T-helper 1 cell treated with Interleukin-12 subunit alpha and Interleukin-12 subunit beta and Interleukin-4 antibody, amounts not matched to agents 30 μg/mL and 1 μg/mL, for 36 hours (primary cell): ENCODE results near the gene RAB12.

Experiments
- H3K27ac Mint-ChIP-seq: one replicate; pipeline ENCODE4 v1.8.0; 2021; ENCODE audit warnings: mild to moderate bottlenecking, mixed read lengths
- H3K27me3 Mint-ChIP-seq: one replicate; pipeline ENCODE4 v1.8.0; 2021; ENCODE audit warnings: low read depth, mixed read lengths
- H3K36me3 Mint-ChIP-seq: one replicate; pipeline ENCODE4 v1.8.0; 2021; ENCODE audit warnings: low read depth, mixed read lengths
- H3K4me1 Mint-ChIP-seq: one replicate; pipeline ENCODE4 v1.8.0; 2021; ENCODE audit warnings: low read depth, mixed read lengths
- H3K4me3 Mint-ChIP-seq: one replicate; pipeline ENCODE4 v1.8.0; 2021; ENCODE audit warnings: mild to moderate bottlenecking, moderate library complexity, mixed read lengths
- H3K9me3 Mint-ChIP-seq: one replicate; pipeline ENCODE4 v1.8.0; 2021; ENCODE audit warnings: mixed read lengths

Gene RAB12

GRCh38 chr18:8603663-8604520, 5.3 kb upstream of the RAB12 start:
- H3K36me3 Mint-ChIP-seq = peaks cover 2% of the 10 kb centered on the region
- peaks cover 33% of the 10 kb centered on the region for H3K4me1 Mint-ChIP-seq
- no peaks in the 10 kb centered on the region for H3K9me3 Mint-ChIP-seq
- peak overlapping the region; percentile 33 for H3K27ac Mint-ChIP-seq
- H3K27me3 Mint-ChIP-seq = peaks cover 29% of the 10 kb centered on the region
- H3K4me3 Mint-ChIP-seq = peak overlapping the region; percentile 66

GRCh38 chr18:8605974-8606373, 3.3 kb upstream of the RAB12 start:
- no peak overlapping the region for H3K4me3 Mint-ChIP-seq
- peaks cover 7% of the 10 kb centered on the region for H3K36me3 Mint-ChIP-seq
- no peaks in the 10 kb centered on the region for H3K9me3 Mint-ChIP-seq
- peaks cover 42% of the 10 kb centered on the region for H3K4me1 Mint-ChIP-seq
- H3K27ac Mint-ChIP-seq = no peak overlapping the region
- H3K27me3 Mint-ChIP-seq = peaks cover 30% of the 10 kb centered on the region

- Mint-ChIP-seq H3K36me3 (peaks cover 8% of the 10 kb centered on the region), H3K4me1 (peaks cover 41% of the 10 kb centered on the region), H3K4me3 (peak overlapping the region; percentile 92), H3K9me3 (no peaks in the 10 kb centered on the region), H3K27ac (peak overlapping the region; percentile 94), H3K27me3 (peaks cover 30% of the 10 kb centered on the region)
Observed at GRCh38 chr18:8607776-8608742, 1.2 kb upstream of the RAB12 start.

- H3K4me1 Mint-ChIP-seq = peaks cover 41% of the 10 kb centered on the region
- H3K27me3 Mint-ChIP-seq = peaks cover 30% of the 10 kb centered on the region
- H3K36me3 Mint-ChIP-seq = peaks cover 8% of the 10 kb centered on the region
- peak overlapping the region; percentile 91 for H3K27ac Mint-ChIP-seq
- H3K9me3 Mint-ChIP-seq = no peaks in the 10 kb centered on the region
- H3K4me3 Mint-ChIP-seq = peak overlapping the region; percentile 97
Observed at GRCh38 chr18:8609659-8610458, 622 bp downstream of the RAB12 start.

GRCh38 chr18:8610459-8610851, 1.2 kb downstream of the RAB12 start:
- Mint-ChIP-seq H3K27me3 (peaks cover 30% of the 10 kb centered on the region), H3K4me1 (peaks cover 45% of the 10 kb centered on the region), H3K4me3 (peak overlapping the region; percentile 97), H3K9me3 (no peaks in the 10 kb centered on the region), H3K36me3 (peaks cover 10% of the 10 kb centered on the region), H3K27ac (peak overlapping the region; percentile 91)

GRCh38 chr18:8611916-8612576, 2.8 kb downstream of the RAB12 start:
- Mint-ChIP-seq H3K36me3 (peaks cover 17% of the 10 kb centered on the region), H3K4me3 (peak overlapping the region; percentile 6), H3K27me3 (peaks cover 20% of the 10 kb centered on the region), H3K9me3 (no peaks in the 10 kb centered on the region), H3K4me1 (peaks cover 50% of the 10 kb centered on the region), H3K27ac (no peak overlapping the region)

- peaks cover 26% of the 10 kb centered on the region for H3K36me3 Mint-ChIP-seq
- H3K27ac Mint-ChIP-seq = no peak overlapping the region
Observed at GRCh38 chr18:8614875-8615274, 5.6 kb downstream of the RAB12 start.

GRCh38 chr18:8615397-8616027, 6.3 kb downstream of the RAB12 start:
- Mint-ChIP-seq H3K9me3 (no peaks in the 10 kb centered on the region), H3K36me3 (peaks cover 25% of the 10 kb centered on the region), H3K27ac (no peak overlapping the region)

More at GRCh38 chr18:8614875-8615274, 5.6 kb downstream of the RAB12 start:
- H3K27me3 Mint-ChIP-seq = no peaks in the 10 kb centered on the region
- H3K4me3 Mint-ChIP-seq = no peak overlapping the region
- H3K9me3 Mint-ChIP-seq = no peaks in the 10 kb centered on the region
- peaks cover 51% of the 10 kb centered on the region for H3K4me1 Mint-ChIP-seq

GRCh38 chr18:8616028-8616401, 6.8 kb downstream of the RAB12 start:
- H3K27me3 Mint-ChIP-seq = no peaks in the 10 kb centered on the region
- peaks cover 26% of the 10 kb centered on the region for H3K36me3 Mint-ChIP-seq
- H3K4me3 Mint-ChIP-seq = no peak overlapping the region
- H3K4me1 Mint-ChIP-seq = peaks cover 48% of the 10 kb centered on the region
- no peak overlapping the region for H3K27ac Mint-ChIP-seq
- no peaks in the 10 kb centered on the region for H3K9me3 Mint-ChIP-seq

More at GRCh38 chr18:8615397-8616027, 6.3 kb downstream of the RAB12 start:
- H3K4me1 Mint-ChIP-seq = peaks cover 49% of the 10 kb centered on the region
- no peaks in the 10 kb centered on the region for H3K27me3 Mint-ChIP-seq
- no peak overlapping the region for H3K4me3 Mint-ChIP-seq

GRCh38 chr18:8617907-8618306, 8.7 kb downstream of the RAB12 start:
- Mint-ChIP-seq H3K9me3 (no peaks in the 10 kb centered on the region), H3K4me1 (peaks cover 47% of the 10 kb centered on the region), H3K4me3 (no peak overlapping the region), H3K27me3 (no peaks in the 10 kb centered on the region), H3K27ac (no peak overlapping the region), H3K36me3 (peaks cover 29% of the 10 kb centered on the region)

GRCh38 chr18:8619041-8619440, 9.8 kb downstream of the RAB12 start:
- H3K9me3 Mint-ChIP-seq = no peaks in the 10 kb centered on the region
- H3K27ac Mint-ChIP-seq = no peak overlapping the region
- no peaks in the 10 kb centered on the region for H3K27me3 Mint-ChIP-seq
- H3K36me3 Mint-ChIP-seq = peaks cover 29% of the 10 kb centered on the region
- H3K4me1 Mint-ChIP-seq = peaks cover 54% of the 10 kb centered on the region
- no peak overlapping the region for H3K4me3 Mint-ChIP-seq

- H3K27ac Mint-ChIP-seq = no peak overlapping the region
- no peaks in the 10 kb centered on the region for H3K9me3 Mint-ChIP-seq
- H3K36me3 Mint-ChIP-seq = peaks cover 34% of the 10 kb centered on the region
- H3K4me1 Mint-ChIP-seq = peaks cover 51% of the 10 kb centered on the region
- no peak overlapping the region for H3K4me3 Mint-ChIP-seq
- H3K27me3 Mint-ChIP-seq = no peaks in the 10 kb centered on the region
Observed at GRCh38 chr18:8619835-8620577, 10.8 kb downstream of the RAB12 start.

- H3K9me3 Mint-ChIP-seq = no peaks in the 10 kb centered on the region
- no peak overlapping the region for H3K27ac Mint-ChIP-seq
- H3K36me3 Mint-ChIP-seq = peaks cover 33% of the 10 kb centered on the region
- H3K27me3 Mint-ChIP-seq = no peaks in the 10 kb centered on the region
- no peak overlapping the region for H3K4me3 Mint-ChIP-seq
- H3K4me1 Mint-ChIP-seq = peaks cover 49% of the 10 kb centered on the region
Observed at GRCh38 chr18:8620845-8621244, 11.6 kb downstream of the RAB12 start.
